ENCODE results near the gene RNF114. TPM values are rescaled to one million over a fixed set of nuclear protein-coding genes. Genes with fewer than 3 reads are reported as not detected.

Gene RNF114
- polyA plus RNA-seq, 3 donors from 2014 or later = 87.1 to 104 (median 97.6) TPM

- DNase-seq = no peak
- Mint-ChIP-seq H3K4me1 (peaks cover 0 to 5% of the 10 kb centered on the region in 2 donors), H3K4me3 (no peak overlapping the region), H3K27ac (no peak overlapping the region), H3K9me3 (no peaks in the 10 kb centered on the region), H3K27me3 (ENCODE audit: low read depth in 3 of 3) (peaks cover 0 to 5% (median 1%) of the 10 kb centered on the region in 3 donors), H3K36me3 (no peaks in the 10 kb centered on the region)
Measured at GRCh38 chr20:49925901-49926454, 10.2 kb upstream of the RNF114 start.

GRCh38 chr20:49928411-49929141 lies 7.6 kb upstream of the RNF114 start:
- peak; percentile 66 to 72 (median 66) for DNase-seq
- H3K36me3 Mint-ChIP-seq = no peaks in the 10 kb centered on the region
- no peak overlapping the region for H3K27ac Mint-ChIP-seq
- peaks cover under 1 to 5% of the 10 kb centered on the region in 2 donors for H3K4me1 Mint-ChIP-seq
- H3K4me3 Mint-ChIP-seq = no peak overlapping the region
- no peaks in the 10 kb centered on the region for H3K9me3 Mint-ChIP-seq
- peaks cover 0 to 4% (median 0%) of the 10 kb centered on the region in 3 donors for H3K27me3 Mint-ChIP-seq (ENCODE audit: low read depth in 3 of 3)

- Mint-ChIP-seq H3K27me3 (ENCODE audit: low read depth in 3 of 3) (peaks cover 0 to 4% (median 0%) of the 10 kb centered on the region in 3 donors), H3K36me3 (no peaks in the 10 kb centered on the region), H3K4me1 (peaks cover 6% of the 10 kb centered on the region in 2 donors), H3K27ac (no peak overlapping the region), H3K4me3 (no peak overlapping the region), H3K9me3 (no peaks in the 10 kb centered on the region)
- DNase-seq = no peak
Measured at GRCh38 chr20:49929142-49929494, 7.1 kb upstream of the RNF114 start.

- H3K36me3 Mint-ChIP-seq = no peaks in the 10 kb centered on the region
- peak overlapping the region; percentile 19 to 89 (median 63) for H3K27ac Mint-ChIP-seq
- peaks cover 5 to 11% (median 6%) of the 10 kb centered on the region in 3 donors for H3K27me3 Mint-ChIP-seq (ENCODE audit: low read depth in 3 of 3)
- DNase-seq = no peak
- peak overlapping the region; percentile 89 to 98 (median 97) for H3K4me3 Mint-ChIP-seq
- no peaks in the 10 kb centered on the region for H3K9me3 Mint-ChIP-seq
- peaks cover 42 to 53% of the 10 kb centered on the region in 2 donors for H3K4me1 Mint-ChIP-seq
Measured at GRCh38 chr20:49935746-49936152, 448 bp upstream of the RNF114 start.

GRCh38 chr20:49937027-49937929 lies 1.1 kb downstream of the RNF114 start:
- H3K27me3 Mint-ChIP-seq (ENCODE audit: low read depth in 3 of 3) = peaks cover 5 to 11% (median 6%) of the 10 kb centered on the region in 3 donors
- H3K4me1 Mint-ChIP-seq = peaks cover 50 to 63% of the 10 kb centered on the region in 2 donors
- no peaks in the 10 kb centered on the region for H3K9me3 Mint-ChIP-seq
- peak overlapping the region; percentile 89 to 98 (median 97) for H3K4me3 Mint-ChIP-seq
- H3K36me3 Mint-ChIP-seq = peaks cover 0 to 7% (median 0%) of the 10 kb centered on the region in 3 donors
- DNase-seq = peak in 2 of 3 donors; percentile 20 to 30
- H3K27ac Mint-ChIP-seq = peak overlapping the region; percentile 89 to 96 (median 92)

GRCh38 chr20:49938173-49939163 lies 2.3 kb downstream of the RNF114 start:
- Mint-ChIP-seq H3K27ac (peak overlapping the region; percentile 31 to 66 (median 60)), H3K27me3 (ENCODE audit: low read depth in 3 of 3) (peaks cover 5 to 11% (median 6%) of the 10 kb centered on the region in 3 donors), H3K4me1 (peaks cover 52 to 71% of the 10 kb centered on the region in 2 donors), H3K4me3 (peak overlapping the region; percentile 30 to 89 (median 62)), H3K36me3 (peaks cover 0 to 7% (median 0%) of the 10 kb centered on the region in 3 donors), H3K9me3 (no peaks in the 10 kb centered on the region)
- DNase-seq = no peak

GRCh38 chr20:49941456-49941855 lies 5.3 kb downstream of the RNF114 start:
- peaks cover 48 to 70% of the 10 kb centered on the region in 2 donors for H3K4me1 Mint-ChIP-seq
- H3K4me3 Mint-ChIP-seq = no peak overlapping the region
- peaks cover 4 to 17% (median 4%) of the 10 kb centered on the region in 3 donors for H3K36me3 Mint-ChIP-seq
- H3K27me3 Mint-ChIP-seq (ENCODE audit: low read depth in 3 of 3) = peaks cover 5 to 9% (median 6%) of the 10 kb centered on the region in 3 donors
- no peak for DNase-seq
- H3K27ac Mint-ChIP-seq = peak overlapping the region in 1 of 6 donors; percentile 48
- H3K9me3 Mint-ChIP-seq = no peaks in the 10 kb centered on the region

- Mint-ChIP-seq H3K9me3 (no peaks in the 10 kb centered on the region), H3K4me3 (no peak overlapping the region), H3K27me3 (ENCODE audit: low read depth in 3 of 3) (peaks cover 2% of the 10 kb centered on the region in 3 donors), H3K27ac (no peak overlapping the region), H3K4me1 (peaks cover 41 to 61% of the 10 kb centered on the region in 2 donors), H3K36me3 (peaks cover 7 to 20% (median 7%) of the 10 kb centered on the region in 3 donors)
- no peak for DNase-seq
Measured at GRCh38 chr20:49942303-49942702, 6.1 kb downstream of the RNF114 start.

GRCh38 chr20:49942942-49943341 lies 6.7 kb downstream of the RNF114 start:
- Mint-ChIP-seq H3K36me3 (peaks cover 10 to 23% (median 11%) of the 10 kb centered on the region in 3 donors), H3K4me3 (no peak overlapping the region), H3K27ac (peak overlapping the region in 2 of 6 donors; percentile 18 to 55), H3K4me1 (peaks cover 34 to 55% of the 10 kb centered on the region in 2 donors), H3K27me3 (ENCODE audit: low read depth in 3 of 3) (peaks cover 2% of the 10 kb centered on the region in 3 donors), H3K9me3 (no peaks in the 10 kb centered on the region)
- no peak for DNase-seq

- DNase-seq = no peak
- Mint-ChIP-seq H3K27ac (peak overlapping the region in 1 of 6 donors; percentile 71), H3K36me3 (peaks cover 21 to 36% (median 21%) of the 10 kb centered on the region in 3 donors), H3K4me3 (no peak overlapping the region), H3K4me1 (peaks cover 20 to 33% of the 10 kb centered on the region in 2 donors), H3K27me3 (ENCODE audit: low read depth in 3 of 3) (peaks cover 0 to 2% (median 0%) of the 10 kb centered on the region in 3 donors), H3K9me3 (no peaks in the 10 kb centered on the region)
Measured at GRCh38 chr20:49945306-49945700, 9.1 kb downstream of the RNF114 start.

GRCh38 chr20:49945701-49946477 lies 9.7 kb downstream of the RNF114 start:
- Mint-ChIP-seq H3K9me3 (no peaks in the 10 kb centered on the region), H3K27ac (no peak overlapping the region), H3K27me3 (ENCODE audit: low read depth in 3 of 3) (peaks cover 0 to 2% (median 0%) of the 10 kb centered on the region in 3 donors), H3K4me1 (peaks cover 19 to 30% of the 10 kb centered on the region in 2 donors), H3K36me3 (peaks cover 21 to 36% (median 21%) of the 10 kb centered on the region in 3 donors), H3K4me3 (no peak overlapping the region)
- DNase-seq = no peak

GRCh38 chr20:49948178-49948577 lies 12.0 kb downstream of the RNF114 start:
- H3K4me1 Mint-ChIP-seq = peaks cover 10 to 16% of the 10 kb centered on the region in 2 donors
- no peak overlapping the region for H3K4me3 Mint-ChIP-seq
- no peaks in the 10 kb centered on the region for H3K9me3 Mint-ChIP-seq
- peaks cover 0 to 2% (median 0%) of the 10 kb centered on the region in 3 donors for H3K27me3 Mint-ChIP-seq (ENCODE audit: low read depth in 3 of 3)
- H3K27ac Mint-ChIP-seq = no peak overlapping the region
- DNase-seq = no peak
- peaks cover 25 to 42% (median 35%) of the 10 kb centered on the region in 3 donors for H3K36me3 Mint-ChIP-seq

Data from immature natural killer cell (primary cell).